ENCODE measurements around the gene ZNF441.
A peak's percentile ranks its signal among the peaks of the same experiment; 100 is the strongest.

Gene ZNF441

DNA sequence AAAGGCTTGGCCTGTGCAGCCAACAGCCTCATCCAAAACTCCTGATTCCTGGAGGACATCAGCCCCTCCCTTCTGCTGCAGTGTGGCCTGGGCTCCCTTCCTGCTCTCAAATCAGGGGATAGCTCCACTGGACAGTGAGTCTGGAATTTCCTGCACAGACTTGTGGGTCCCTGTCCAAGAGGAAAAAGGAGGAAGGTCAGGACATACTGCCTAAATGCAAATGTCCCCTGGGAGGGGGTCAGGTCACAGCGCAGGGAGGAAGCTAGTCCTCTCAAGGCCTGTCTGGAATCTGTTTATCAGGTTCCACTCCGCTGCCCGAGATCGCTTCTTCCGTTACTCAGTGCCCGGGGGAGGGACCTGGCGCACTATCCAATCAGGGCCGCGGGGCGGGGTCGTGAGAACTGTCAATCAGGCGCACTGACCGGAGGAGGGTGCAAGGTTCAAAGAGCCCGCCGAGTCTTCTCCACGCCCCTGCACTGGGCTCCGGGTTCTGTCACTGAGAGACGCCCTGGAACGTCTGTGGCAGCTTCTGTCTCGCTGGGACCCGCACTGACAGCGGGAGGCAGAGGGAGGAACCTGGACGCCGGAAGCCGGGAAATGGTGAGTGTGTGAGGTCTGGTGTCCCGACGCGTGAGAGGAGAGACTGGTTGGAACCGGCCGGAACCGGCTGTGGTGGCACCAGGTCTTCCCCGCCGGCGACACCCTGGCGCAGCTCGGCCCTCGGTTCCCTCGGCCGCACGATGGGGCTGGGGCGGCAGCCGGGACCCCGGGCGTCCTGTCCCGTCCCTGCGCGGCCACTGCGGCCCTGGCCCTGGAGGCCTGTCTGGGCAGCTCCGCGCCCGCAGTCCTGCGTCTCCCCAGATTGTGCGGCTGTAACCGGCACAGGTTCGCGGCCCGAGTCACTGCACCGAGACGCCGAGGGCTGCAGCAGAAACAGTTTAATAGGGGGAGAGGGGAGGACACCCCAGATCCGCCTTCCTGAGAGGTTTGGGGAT is at the start of gene ZNF441:
TSS of gene ZNF441 (plus strand) at position 404 of the 995 bp plus-strand sequence. CDS start at position 598, 194 bp downstream.
- Mint-ChIP-seq H3K36me3 (peaks cover 20% of the 10 kb centered on the region), H3K27ac (peak within 1 kb of the TSS; percentile 98), H3K4me1 (peaks cover 23% of the 10 kb centered on the region), H3K9me3 (peaks cover 11% of the 10 kb centered on the region), H3K27me3 (no peaks in the 10 kb centered on the region), H3K4me3 (peak within 1 kb of the TSS; percentile 99)
- DNase-seq (ENCODE audit: low spot score in 2 of 2) (peak; percentile 79 to 89), ATAC-seq (ENCODE audit: low read depth) (peak; percentile 91)

DNA sequence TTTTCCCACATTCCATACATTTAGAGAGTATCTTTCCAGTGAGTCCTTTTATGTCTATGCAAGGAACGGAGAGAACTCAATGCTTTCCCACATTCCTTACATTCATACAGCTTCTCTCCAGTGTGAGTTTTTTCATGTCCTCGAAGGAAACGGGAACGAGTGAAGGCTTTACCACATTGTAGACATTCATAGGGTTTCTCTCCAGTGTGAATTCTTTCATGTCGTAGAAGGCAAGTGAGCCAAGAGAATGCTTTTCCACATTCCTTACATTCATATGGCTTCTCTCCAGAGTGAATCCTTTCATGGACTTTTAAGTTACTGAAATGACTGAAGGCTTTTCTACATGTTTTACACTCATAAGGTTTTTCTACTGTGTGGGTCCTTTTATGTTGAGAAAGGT is 45.1 kb upstream of the ZNF441 start:
- Mint-ChIP-seq H3K27me3 (no peaks in the 10 kb centered on the region), H3K9me3 (peaks cover 16% of the 10 kb centered on the region), H3K4me3 (no peak overlapping the region), H3K4me1 (no peaks in the 10 kb centered on the region), H3K36me3 (peaks cover 36% of the 10 kb centered on the region), H3K27ac (no peak overlapping the region)
- ATAC-seq (ENCODE audit: low read depth) (no peak), DNase-seq (ENCODE audit: low spot score in 2 of 2) (no peak)

DNA sequence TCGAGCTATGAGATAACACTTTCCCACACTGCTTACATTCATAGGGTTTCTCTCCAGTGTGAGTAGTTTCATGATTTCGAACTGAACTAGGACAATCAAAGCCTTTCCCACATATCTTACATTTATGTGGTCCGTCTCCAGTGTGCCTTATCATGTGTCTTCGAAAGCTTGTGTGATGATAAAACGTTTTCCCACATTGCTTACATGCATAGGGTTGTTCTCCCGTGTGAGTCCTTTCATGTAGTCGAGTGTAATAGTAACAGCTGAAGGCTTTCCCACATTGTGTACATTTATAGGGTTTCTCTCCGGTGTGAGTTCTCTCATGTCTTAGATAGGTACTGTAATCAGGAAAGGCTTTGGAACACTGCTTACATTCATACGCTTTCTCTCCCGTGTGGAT is 44.4 kb upstream of the ZNF441 start:
- H3K27ac Mint-ChIP-seq = no peak overlapping the region
- H3K36me3 Mint-ChIP-seq = peaks cover 36% of the 10 kb centered on the region
- no peaks in the 10 kb centered on the region for H3K27me3 Mint-ChIP-seq
- no peaks in the 10 kb centered on the region for H3K4me1 Mint-ChIP-seq
- no peak overlapping the region for H3K4me3 Mint-ChIP-seq
- H3K9me3 Mint-ChIP-seq = peaks cover 16% of the 10 kb centered on the region
- DNase-seq (ENCODE audit: low spot score in 2 of 2) = no peak
- ATAC-seq (ENCODE audit: low read depth) = no peak

DNA sequence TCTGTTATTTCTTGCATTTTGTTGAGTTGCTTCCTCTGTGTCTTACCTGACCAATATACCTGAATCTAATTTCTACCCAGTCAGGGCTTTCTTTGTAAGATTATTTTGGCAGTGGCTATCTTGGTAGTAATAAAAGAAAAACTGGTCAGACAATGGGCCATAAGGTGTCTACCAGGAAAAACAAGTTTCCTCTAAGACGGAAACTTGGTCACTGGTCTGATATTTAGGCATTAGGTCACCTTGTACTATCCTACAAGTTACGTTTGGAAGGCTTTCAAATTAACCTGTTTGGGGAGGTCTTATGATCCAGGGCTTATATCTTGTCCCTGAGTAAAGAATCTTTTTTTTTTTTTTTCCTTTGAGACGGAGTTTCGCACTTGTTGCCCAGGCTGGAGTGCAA is 37.2 kb upstream of the ZNF441 start:
- ATAC-seq (ENCODE audit: low read depth) (no peak), DNase-seq (ENCODE audit: low spot score in 2 of 2) (no peak)
- Mint-ChIP-seq H3K27me3 (no peaks in the 10 kb centered on the region), H3K27ac (no peak overlapping the region), H3K36me3 (peaks cover 14% of the 10 kb centered on the region), H3K4me1 (no peaks in the 10 kb centered on the region), H3K9me3 (no peaks in the 10 kb centered on the region), H3K4me3 (no peak overlapping the region)

DNA sequence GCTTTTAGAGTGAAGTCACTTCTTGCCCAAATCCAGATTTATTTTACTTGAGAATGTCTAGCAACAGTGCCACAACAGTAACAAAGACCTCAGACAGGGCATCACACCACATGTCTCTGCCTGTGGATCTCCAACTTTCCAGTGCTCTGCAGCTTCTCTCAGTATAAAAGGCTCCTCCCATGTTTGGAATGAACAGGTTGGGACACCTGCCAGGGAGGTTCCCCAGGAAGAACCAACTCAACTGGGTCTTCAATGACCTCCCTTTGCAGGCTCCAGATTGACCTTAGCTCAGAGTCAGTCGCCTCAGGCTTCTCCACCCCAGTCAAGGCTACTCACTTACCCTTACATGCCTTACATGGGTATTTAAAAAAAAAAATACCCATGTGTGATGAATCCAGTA is 31.4 kb upstream of the ZNF441 start:
- Mint-ChIP-seq H3K9me3 (no peaks in the 10 kb centered on the region), H3K27me3 (no peaks in the 10 kb centered on the region), H3K4me3 (no peak overlapping the region), H3K4me1 (peaks cover 11% of the 10 kb centered on the region), H3K36me3 (peaks cover 6% of the 10 kb centered on the region), H3K27ac (no peak overlapping the region)
- ATAC-seq (ENCODE audit: low read depth) (no peak), DNase-seq (ENCODE audit: low spot score in 2 of 2) (no peak)

DNA sequence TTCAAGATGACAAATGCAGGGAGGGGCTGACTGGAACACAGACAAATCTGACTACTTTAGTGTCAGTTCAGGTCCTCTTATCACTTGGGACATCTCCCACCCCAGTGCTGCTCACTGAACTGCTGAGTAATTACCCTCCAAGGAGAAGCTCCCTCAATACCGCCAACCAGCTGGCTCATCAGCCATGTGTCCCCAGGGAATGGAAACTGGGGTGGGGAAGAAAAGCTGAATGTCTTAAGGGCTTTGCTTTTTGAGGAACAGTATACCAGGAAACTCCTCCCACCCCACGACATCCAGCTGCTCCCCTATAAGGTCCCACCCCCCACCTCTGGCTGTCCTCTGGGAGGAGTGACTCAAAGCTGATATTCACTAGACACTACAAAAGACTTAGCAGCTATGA is 30.1 kb upstream of the ZNF441 start:
- Mint-ChIP-seq H3K27me3 (no peaks in the 10 kb centered on the region), H3K27ac (no peak overlapping the region), H3K9me3 (no peaks in the 10 kb centered on the region), H3K4me3 (peak overlapping the region; percentile 11), H3K36me3 (peaks cover 4% of the 10 kb centered on the region), H3K4me1 (peaks cover 11% of the 10 kb centered on the region)
- ATAC-seq (ENCODE audit: low read depth) (no peak), DNase-seq (ENCODE audit: low spot score in 2 of 2) (no peak)

DNA sequence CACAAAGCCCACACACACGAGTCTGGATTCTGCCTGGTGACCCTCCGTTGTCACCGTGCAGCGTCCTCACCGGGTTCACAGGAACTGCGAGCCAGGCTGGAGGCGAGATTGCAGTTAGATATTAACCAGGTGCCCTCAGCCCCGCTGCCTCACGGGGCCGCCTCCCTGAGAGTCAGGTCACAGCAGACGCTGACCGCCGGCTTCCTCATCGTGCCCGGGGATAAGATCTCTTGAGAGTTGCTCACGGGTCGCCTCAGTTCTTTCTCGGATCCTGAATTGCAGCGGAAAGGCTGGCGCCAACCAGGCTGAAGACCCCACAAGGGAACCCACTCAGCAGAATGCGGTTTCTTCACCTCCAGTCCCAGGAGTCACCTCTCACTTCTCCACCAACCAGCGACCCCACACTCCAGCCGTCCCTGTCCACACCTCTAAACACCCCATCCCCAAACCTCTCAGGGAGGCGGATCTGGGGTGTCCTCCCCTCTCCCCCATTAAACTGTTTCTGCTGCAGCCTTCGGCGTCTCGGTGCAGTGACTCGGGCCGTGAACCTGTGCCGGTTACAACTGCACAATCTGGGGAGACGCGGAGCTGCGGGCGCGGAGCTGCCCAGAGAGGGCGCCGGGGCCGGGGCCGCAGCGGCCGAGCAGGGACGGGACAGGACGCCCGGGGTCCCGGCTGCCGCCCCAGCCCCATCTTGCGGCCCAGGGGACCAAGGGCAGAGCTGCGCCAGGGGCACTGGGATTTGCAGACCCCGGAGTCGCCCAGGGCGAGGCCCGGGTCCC is 28.6 kb upstream of the ZNF441 start:
- Mint-ChIP-seq H3K36me3 (peaks cover 2% of the 10 kb centered on the region), H3K9me3 (no peaks in the 10 kb centered on the region), H3K27ac (peak overlapping the region; percentile 18), H3K4me1 (peaks cover 11% of the 10 kb centered on the region), H3K4me3 (peak overlapping the region; percentile 95), H3K27me3 (no peaks in the 10 kb centered on the region)
- peak; percentile 51 for ATAC-seq (ENCODE audit: low read depth)
- peak; percentile 28 to 48 for DNase-seq (ENCODE audit: low spot score in 2 of 2)

DNA sequence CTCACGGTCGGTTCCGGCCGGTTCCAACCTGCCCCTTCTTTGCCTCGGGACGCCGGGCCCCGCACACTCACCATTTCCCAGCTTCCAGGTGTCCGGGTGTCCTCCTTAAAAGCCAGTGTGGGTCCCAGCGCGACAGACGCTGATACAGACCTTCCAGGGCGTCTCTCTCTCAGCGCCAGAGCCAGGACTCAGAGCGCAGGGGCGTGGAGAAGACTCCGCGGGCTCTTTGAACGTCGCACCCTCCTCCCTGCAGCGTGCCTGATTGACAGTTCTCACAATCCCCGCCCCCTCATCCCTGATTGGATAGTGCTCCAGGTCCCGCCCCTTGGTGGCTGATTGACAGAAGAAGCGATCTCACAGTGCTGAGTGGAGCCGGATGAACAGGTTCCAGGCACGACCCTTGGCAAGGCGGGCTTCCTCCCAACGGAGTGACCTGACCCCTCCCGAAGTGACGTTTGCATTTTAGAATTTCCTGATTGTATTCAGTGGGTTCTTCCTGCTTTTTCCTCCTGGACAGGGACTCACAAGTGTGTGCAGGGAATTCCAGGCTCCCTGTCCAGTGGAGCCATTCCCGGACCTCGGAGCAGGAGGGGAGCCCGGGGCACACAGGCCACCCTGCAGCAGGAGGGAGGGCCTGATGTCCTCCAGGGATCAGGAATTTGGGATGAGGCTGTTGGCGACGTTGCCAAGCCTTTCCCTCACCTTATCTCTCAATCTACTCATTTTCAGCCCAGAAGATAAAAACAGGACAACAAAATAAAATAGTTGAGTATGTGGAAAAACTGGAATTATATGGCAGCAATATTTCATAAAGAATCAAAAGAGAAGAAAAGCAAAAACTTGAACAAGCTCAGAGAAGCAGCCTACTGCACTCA is 27.8 kb upstream of the ZNF441 start, which contains the start of gene ZNF823:
TSS of gene ZNF823 (minus strand) at position 201 of the 875 bp plus-strand sequence. CDS start at position 74, 127 bp downstream.
- Mint-ChIP-seq H3K4me3 (peak within 1 kb of the TSS; percentile 95), H3K4me1 (peaks cover 11% of the 10 kb centered on the region), H3K27ac (peak within 1 kb of the TSS; percentile 18), H3K36me3 (peaks cover 2% of the 10 kb centered on the region), H3K27me3 (no peaks in the 10 kb centered on the region), H3K9me3 (peaks cover 2% of the 10 kb centered on the region)
- DNase-seq (ENCODE audit: low spot score in 2 of 2) = peak; percentile 86 to 94
- ATAC-seq (ENCODE audit: low read depth) = peak; percentile 98

DNA sequence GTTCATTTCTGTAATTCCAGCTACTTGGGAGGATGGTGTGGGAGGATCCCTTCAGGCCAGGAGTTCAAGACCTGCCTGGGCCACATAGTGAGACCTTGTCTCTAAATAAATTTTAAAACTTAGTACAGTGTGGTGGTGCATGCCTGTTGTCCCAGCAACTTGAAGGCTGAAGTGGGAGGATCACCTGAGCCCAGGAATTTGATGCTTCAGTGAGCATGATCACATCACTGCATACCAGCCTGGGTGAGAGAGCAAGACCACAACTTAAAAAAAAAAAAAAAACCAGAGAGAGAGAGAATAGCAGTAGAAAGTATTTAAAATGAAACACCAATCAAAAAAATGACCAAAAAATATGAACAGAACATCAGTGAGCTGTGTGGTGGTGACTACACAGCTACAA is 20.9 kb upstream of the ZNF441 start:
- Mint-ChIP-seq H3K4me3 (no peak overlapping the region), H3K36me3 (peaks cover 6% of the 10 kb centered on the region), H3K9me3 (peaks cover 17% of the 10 kb centered on the region), H3K4me1 (no peaks in the 10 kb centered on the region), H3K27me3 (peaks cover 2% of the 10 kb centered on the region), H3K27ac (no peak overlapping the region)
- DNase-seq (ENCODE audit: low spot score in 2 of 2) (no peak), ATAC-seq (ENCODE audit: low read depth) (no peak)

DNA sequence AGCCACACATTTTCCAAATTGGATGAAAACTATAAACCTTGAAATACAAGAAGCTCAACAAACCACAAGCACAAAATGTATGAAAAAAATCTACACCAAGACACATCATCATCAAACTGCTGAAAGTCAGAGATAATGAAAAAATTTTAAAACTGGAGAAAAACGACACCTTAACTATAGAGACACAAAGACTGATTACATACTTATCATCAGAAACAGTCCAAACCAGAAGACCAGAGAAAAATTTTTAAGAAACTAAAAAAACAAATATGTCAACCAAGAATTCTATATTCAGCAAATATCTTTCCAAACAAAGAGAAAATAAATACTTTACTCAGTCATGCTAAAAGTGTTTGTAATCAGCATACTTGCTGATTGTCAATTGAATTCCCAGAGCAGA is 19.5 kb upstream of the ZNF441 start:
- no peak for ATAC-seq (ENCODE audit: low read depth)

DNA sequence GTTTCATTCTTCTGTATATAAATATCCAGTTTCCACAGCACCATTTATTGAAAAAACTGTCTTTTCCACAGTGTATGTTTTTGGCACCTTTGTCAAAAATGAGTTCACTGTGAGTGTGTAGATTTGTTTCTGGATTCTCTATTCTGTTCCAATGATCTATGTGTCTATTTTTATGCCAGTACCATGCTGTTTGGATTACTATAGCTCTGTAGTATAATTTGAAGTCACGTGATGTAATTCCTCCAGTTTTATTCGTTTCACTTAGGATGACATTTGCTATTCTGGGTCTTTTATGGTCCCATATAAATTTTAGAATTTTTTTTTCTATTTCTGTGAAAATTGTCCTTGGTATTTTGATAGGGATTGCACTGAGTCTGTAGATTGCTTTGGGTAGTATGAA is 17.0 kb upstream of the ZNF441 start:
- no peak for DNase-seq (ENCODE audit: low spot score in 2 of 2)

More for the DNA sequence above, 19.5 kb upstream of the ZNF441 start:
- Mint-ChIP-seq H3K27ac (no peak overlapping the region), H3K9me3 (peaks cover 23% of the 10 kb centered on the region), H3K4me3 (no peak overlapping the region), H3K4me1 (no peaks in the 10 kb centered on the region), H3K27me3 (peaks cover 2% of the 10 kb centered on the region), H3K36me3 (peaks cover 6% of the 10 kb centered on the region)
- DNase-seq (ENCODE audit: low spot score in 2 of 2) = no peak

DNA sequence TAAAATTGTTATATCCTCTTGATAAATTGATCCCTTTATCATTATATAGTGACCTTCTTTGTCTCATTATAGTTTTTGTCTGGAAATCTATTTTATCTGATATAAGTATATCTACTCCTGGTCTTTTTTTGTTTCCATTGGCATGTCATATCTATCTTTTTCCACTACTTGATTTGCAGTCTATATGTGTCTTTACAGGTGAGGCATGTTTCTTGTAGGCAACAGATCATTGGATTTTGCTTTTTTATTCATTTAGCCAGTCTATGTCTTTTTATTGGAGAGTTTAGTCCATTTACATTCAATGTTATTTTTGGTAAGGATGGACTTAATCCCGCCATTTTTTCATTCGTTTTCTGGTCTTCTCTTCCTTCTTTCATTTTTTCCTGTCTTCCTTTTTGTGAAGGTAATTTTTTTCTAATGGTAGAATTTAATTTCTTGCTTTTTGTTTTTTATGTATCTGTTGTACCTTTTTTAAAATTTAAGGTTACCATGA is 14.5 kb upstream of the ZNF441 start:
- Mint-ChIP-seq H3K27ac (no peak overlapping the region), H3K27me3 (peaks cover 10% of the 10 kb centered on the region), H3K9me3 (peaks cover 37% of the 10 kb centered on the region), H3K4me1 (no peaks in the 10 kb centered on the region), H3K4me3 (no peak overlapping the region), H3K36me3 (peaks cover 7% of the 10 kb centered on the region)
- no peak for ATAC-seq (ENCODE audit: low read depth)
- no peak for DNase-seq (ENCODE audit: low spot score in 2 of 2)

More for the DNA sequence above, 17.0 kb upstream of the ZNF441 start:
- no peaks in the 10 kb centered on the region for H3K4me1 Mint-ChIP-seq
- no peak overlapping the region for H3K27ac Mint-ChIP-seq
- peaks cover 8% of the 10 kb centered on the region for H3K27me3 Mint-ChIP-seq
- H3K4me3 Mint-ChIP-seq = no peak overlapping the region
- no peak for ATAC-seq (ENCODE audit: low read depth)
- H3K9me3 Mint-ChIP-seq = peaks cover 29% of the 10 kb centered on the region
- H3K36me3 Mint-ChIP-seq = peaks cover 8% of the 10 kb centered on the region

DNA sequence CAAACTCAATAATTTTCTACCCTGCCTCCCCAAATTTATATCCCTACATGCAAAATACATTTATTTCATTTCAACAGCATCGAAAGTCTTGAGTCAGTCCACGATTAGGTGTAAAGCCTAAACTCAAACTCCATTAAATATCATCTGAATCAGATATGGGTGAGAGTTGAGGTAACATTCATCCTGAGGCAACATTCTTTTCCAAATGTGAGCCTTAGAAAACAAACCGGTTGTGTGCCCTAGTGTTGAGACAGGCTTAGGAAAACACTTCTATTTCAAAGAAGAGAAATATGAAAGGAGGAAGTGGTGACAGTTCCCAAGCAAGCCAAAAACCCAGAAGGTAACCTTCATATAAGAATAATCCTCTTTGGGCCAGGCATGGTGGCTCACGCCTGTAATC is 12.1 kb upstream of the ZNF441 start:
- no peak overlapping the region for H3K4me3 Mint-ChIP-seq
- ATAC-seq (ENCODE audit: low read depth) = no peak

More for the DNA sequence above, 12.1 kb upstream of the ZNF441 start:
- Mint-ChIP-seq H3K27me3 (peaks cover 9% of the 10 kb centered on the region), H3K36me3 (peaks cover 2% of the 10 kb centered on the region), H3K9me3 (peaks cover 31% of the 10 kb centered on the region), H3K4me1 (no peaks in the 10 kb centered on the region), H3K27ac (no peak overlapping the region)
- DNase-seq (ENCODE audit: low spot score in 2 of 2) = no peak

All from memory B cell (primary cell).